ENCODE measurements around the gene CCNO. TPM values are rescaled to one million over a fixed set of nuclear protein-coding genes. Genes with fewer than 3 reads are reported as not detected.
A peak's percentile ranks its signal among the peaks of the same experiment; 100 is the strongest.

Gene CCNO
- polyA plus RNA-seq, 1 experiment, result 0.18 TPM

- Histone ChIP-seq H3K4me3 (ENCODE audit: low read depth, low read length) (0 out of 2 replicates have a peak overlapping the region, but pooled peaks have one; percentile 10), H3K36me3 (ENCODE audit: control insufficient read depth, insufficient read depth, low read length) (no peaks in the 10 kb centered on the region), H3K27me3 (ENCODE audit: control insufficient read depth, insufficient read depth, low read length) (peaks cover 84% of the 10 kb centered on the region)
- POLR2A ChIA-PET, result no interaction called here
- CTCF ChIA-PET, result interaction anchor here (0.6 kb wide), 1 partner anchor 32 kb away, joined by 3 read pairs; no protein-coding TSS in a partner anchor
- TF ChIP-seq, protein P1, sequence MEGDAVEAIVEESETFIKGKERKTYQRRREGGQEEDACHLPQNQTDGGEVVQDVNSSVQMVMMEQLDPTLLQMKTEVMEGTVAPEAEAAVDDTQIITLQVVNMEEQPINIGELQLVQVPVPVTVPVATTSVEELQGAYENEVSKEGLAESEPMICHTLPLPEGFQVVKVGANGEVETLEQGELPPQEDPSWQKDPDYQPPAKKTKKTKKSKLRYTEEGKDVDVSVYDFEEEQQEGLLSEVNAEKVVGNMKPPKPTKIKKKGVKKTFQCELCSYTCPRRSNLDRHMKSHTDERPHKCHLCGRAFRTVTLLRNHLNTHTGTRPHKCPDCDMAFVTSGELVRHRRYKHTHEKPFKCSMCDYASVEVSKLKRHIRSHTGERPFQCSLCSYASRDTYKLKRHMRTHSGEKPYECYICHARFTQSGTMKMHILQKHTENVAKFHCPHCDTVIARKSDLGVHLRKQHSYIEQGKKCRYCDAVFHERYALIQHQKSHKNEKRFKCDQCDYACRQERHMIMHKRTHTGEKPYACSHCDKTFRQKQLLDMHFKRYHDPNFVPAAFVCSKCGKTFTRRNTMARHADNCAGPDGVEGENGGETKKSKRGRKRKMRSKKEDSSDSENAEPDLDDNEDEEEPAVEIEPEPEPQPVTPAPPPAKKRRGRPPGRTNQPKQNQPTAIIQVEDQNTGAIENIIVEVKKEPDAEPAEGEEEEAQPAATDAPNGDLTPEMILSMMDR (IDR thresholded peaks at IDR 0.05; ENCODE audit: insufficient read depth, low read depth, low read length), result no peak
- no peak for DNase-seq (ENCODE audit: low read depth)
Measured at GRCh38 chr5:55227664-55228430, 5.6 kb downstream of the CCNO start.

DNA sequence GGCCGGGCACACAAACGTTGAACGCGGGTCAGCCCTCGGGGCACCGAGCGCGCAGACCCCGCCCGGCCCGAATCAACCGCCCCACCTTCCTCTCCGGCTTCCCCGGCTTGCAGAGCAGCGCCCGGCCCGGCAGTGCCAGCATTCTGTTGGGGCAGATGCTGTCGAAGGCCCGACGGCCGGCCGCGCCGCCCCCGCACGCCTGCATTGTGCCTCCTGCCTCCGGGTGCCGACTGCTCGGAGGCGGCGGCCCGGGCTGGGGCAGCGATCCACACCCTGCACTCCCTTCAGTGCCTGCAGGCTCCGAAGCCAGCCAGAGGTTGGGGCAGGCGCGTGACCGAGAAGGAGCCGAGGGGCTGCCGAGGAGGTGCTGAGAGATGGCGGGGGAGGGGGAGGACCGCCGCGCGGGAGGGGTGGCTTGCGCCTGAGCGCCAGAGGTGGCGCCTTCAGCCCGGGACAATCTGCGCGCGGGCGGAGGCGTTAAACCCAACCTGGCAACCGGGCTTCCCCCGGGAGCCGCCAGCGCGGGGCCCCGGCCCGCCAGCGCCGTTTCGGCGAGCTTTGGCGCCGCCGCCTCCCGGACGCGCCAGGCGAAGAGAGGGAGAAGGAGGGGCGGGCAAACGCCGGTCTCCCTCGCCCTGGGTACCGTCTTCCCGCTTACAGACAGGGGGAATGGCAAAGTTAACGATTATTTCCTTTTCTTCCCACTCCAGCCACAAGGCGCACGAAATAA, 6.3 kb downstream of the CCNO start, which contains the start of gene MCIDAS:
MCIDAS (minus strand) TSS at position 382 of the 730 bp plus-strand sequence; CDS start at position 205, 177 bp downstream.
- TF ChIP-seq, protein P1 (IDR thresholded peaks at IDR 0.05; ENCODE audit: insufficient read depth, low read depth, low read length), result peak; percentile 8; the same call in 1 of the 2 replicates
- Histone ChIP-seq H3K27me3 (ENCODE audit: control insufficient read depth, insufficient read depth, low read length) (peaks cover 84% of the 10 kb centered on the region), H3K4me3 (ENCODE audit: low read depth, low read length) (peak within 1 kb of the TSS; percentile 12; the same call in 1 of the 2 replicates), H3K36me3 (ENCODE audit: control insufficient read depth, insufficient read depth, low read length) (no peaks in the 10 kb centered on the region)
- ChIA-PET CTCF (interaction anchor here (0.6 to 1.2 kb wide), 4 partner anchors 8 to 296 kb away, joined by 3 to 5 read pairs (median 3); no protein-coding TSS in a partner anchor), POLR2A (no interaction called here)
- no peak for DNase-seq (ENCODE audit: low read depth)

DNA sequence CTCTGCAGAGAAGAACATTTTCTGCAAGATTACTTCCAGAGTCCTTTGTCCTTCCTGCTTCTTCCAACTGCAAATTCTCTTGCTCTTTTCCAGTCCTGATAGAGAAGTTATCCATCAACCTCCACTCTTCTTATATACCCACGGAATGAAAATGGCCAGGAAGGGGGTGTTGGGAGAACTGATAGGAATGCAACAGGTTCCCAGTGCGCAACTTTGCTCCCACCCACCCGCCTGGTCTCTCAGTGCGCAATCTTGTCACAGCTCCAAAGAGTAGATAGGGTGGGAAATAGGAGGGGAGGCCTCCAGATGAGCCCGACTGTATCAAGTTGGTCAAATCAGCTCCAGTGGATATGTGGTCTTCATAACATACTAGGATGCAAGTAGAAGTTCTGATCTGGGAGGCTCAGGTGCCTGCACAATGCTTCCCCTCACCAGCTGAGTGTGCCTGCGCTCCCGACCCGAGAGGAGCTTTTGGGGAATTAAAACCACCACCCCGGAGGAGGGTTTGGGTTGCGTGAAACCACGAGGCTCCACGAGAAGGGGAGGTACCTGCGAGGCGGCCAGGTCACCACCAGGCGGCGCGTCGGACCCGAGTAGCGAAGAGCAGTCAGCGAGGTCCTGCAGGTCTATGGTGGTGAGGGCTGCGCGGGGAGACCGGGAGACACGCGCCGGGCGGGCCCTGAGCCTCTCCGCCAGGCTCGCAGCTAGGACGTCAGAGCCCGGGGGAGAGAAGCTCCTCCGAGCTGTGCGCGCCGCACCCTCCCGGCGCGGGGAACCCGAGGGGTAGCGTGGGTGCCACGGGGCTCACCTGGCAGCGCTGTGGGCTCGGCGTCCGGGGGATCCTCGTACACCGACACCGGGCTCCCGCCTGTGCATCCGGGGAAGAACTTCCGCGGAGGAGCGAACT, 7.1 kb downstream of the CCNO start:
- TF ChIP-seq, protein P1 (IDR thresholded peaks at IDR 0.05; ENCODE audit: insufficient read depth, low read depth, low read length), result peak; percentile 50
- H3K27me3 ChIP-seq (ENCODE audit: control insufficient read depth, insufficient read depth, low read length), result peaks cover 82% of the 10 kb centered on the region
- no peak for DNase-seq (ENCODE audit: low read depth)
- ChIA-PET POLR2A (no interaction called here), CTCF (interaction anchor here (0.6 to 1.2 kb wide), 6 partner anchors 8 to 297 kb away, joined by 3 to 5 read pairs (median 3); no protein-coding TSS in a partner anchor)
- H3K4me3 ChIP-seq (ENCODE audit: low read depth, low read length), result no peak overlapping the region; the same call in 1 of the 2 replicates
- H3K36me3 ChIP-seq (ENCODE audit: control insufficient read depth, insufficient read depth, low read length), result no peaks in the 10 kb centered on the region

DNA sequence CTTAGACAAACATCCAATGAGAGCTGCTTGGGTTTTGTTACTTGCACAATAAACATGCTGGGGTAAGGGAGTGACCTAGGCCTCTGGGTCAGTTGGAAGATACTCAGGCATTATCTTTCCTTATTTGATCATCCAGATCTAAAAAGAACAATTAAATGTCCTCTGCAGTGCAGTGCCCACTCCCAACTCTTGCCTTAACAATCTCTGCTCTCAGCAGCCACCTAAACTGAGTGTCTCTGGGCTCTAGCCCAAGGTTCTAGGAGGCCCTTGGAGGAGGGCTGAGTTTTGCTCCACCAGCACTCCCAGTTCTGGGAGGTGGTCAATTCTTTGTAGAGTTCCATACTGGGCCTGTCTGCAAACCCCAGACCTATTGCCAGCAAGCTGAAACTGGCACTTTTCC, 8.1 kb downstream of the CCNO start:
- CTCF ChIA-PET, result no interaction called here
- TF ChIP-seq, protein P1 (IDR thresholded peaks at IDR 0.05; ENCODE audit: insufficient read depth, low read depth, low read length), result no peak
- H3K27me3 ChIP-seq (ENCODE audit: control insufficient read depth, insufficient read depth, low read length), result peaks cover 82% of the 10 kb centered on the region

More for the DNA sequence above, 8.1 kb downstream of the CCNO start:
- Histone ChIP-seq H3K4me3 (ENCODE audit: low read depth, low read length) (no peak overlapping the region), H3K36me3 (ENCODE audit: control insufficient read depth, insufficient read depth, low read length) (no peaks in the 10 kb centered on the region)
- DNase-seq (ENCODE audit: low read depth), result no peak
- POLR2A ChIA-PET, result no interaction called here

Measured in BJ (cell line).